ENCODE measurements around the gene IRAK1BP1.

Gene IRAK1BP1

GRCh38 chr6:78948785-78949184, 81.4 kb downstream of the IRAK1BP1 start:
- DNase-seq = no peak
- in situ Hi-C loops (cut with HindIII; ENCODE audit: low pct_ligation_motif_present, low pct_unique_long_range_greater_than_20kb, low sequenced_read_pairs) = no loop called here

- in situ Hi-C loops (cut with HindIII; ENCODE audit: low pct_ligation_motif_present, low pct_unique_long_range_greater_than_20kb, low sequenced_read_pairs) = no loop called here
- DNase-seq = no peak
Measured at GRCh38 chr6:78952362-78952761, 85.0 kb downstream of the IRAK1BP1 start.
